Hematopoietic multipotent progenitor cell (in vitro differentiated cells): Measurements from ENCODE around the gene KIAA1755. TPM values are rescaled to one million over a fixed set of nuclear protein-coding genes. Genes with fewer than 3 reads are reported as not detected.

ENCODE experiments used
- DNase-seq, 3 donors: peaks; one replicate each; pipeline ENCODE4 v3.0.0-alpha.2; 2011 to 2015; ENCODE audit warnings: low read depth in 2 of 3, low spot score in 2 of 3
- total RNA-seq: library from RNA; depleted of rRNA; stranded (reverse); fragments of >200 nt; gene quantifications from one replicate; pipeline ENCODE4 v1.2.3, GENCODE V29; 2012

The KIAA1755 gene
- total RNA-seq, 1 donor, result not detected

GRCh38 chr20:38245753-38246152 is 14.8 kb downstream of the KIAA1755 start:
- no peak for DNase-seq

DNA sequence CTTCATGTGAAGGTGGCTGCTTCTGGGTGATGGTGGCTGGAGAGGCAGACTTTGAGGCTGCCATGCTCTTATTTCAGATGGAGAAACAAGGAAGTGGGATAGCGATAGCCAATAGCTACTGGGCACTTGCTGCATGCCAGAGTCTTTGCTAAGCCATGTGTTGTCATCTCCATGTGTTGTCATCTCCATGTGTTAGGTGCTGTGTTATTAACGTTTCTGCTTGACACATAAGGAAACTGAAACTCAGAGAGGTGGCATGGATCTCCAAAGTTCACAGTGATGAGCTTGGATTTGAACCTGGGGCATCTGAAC is 16.9 kb downstream of the KIAA1755 start:
- DNase-seq, result no peak

DNA sequence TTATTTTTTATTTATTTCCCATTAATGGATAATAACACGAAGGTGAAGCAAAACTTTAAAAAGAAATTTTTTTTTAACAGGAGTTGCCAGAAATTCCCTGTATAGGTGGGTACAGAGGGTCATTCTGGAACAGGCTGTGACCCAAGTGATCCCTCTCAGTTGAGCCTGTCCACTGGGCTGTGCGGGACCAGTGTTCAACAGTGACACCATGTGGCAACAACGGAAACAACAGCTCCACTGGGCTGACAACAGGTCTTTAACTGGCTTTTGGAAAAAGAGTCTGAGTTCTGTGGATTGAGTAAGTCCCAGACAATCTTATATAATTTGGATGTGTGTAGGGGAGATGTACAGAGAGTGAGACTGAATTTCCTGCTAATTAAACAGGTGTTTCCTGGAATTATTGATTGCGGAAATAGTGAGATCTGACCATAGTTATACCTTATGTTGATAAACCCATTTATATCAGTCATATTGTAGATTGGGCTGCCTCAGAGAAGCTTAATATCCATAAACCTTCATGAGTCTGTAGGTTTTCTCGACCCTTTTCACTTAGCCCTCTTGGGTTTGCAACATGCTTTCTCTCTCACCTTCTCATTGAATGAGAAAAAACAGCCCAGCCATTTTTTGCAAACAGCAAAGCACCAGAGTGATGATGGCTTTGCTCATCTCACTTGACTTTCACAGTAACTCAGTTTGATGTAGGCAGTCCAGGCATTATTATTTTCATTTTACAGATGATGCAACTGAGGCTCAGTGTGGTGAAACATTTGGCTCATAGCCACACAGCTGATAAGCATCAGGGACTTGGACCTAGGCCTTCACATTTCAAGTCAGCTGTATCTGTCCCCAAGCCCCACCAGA is 17.5 kb downstream of the KIAA1755 start:
- peak in 1 of 3 donors; percentile 27 for DNase-seq

DNA sequence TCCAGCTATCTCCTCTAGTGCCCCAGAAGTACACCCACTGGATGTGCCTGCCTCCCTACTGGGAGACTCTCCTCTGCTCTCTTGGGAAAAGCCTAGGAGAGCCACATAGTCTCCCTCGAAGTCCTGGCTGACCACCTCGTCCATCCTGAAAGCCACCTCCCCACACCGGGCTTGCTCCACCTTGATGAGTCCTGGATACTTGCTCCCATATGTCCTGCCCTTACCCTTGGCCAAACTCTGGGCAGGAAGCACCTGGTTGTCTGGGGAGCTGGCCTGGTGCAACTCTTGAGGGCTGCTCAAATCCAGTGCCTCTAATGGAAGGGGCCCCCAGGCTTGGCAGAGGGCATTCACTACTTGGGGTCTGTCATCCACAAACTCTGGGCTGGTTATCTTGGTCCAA is 19.3 kb downstream of the KIAA1755 start:
- DNase-seq, result no peak

- no peak for DNase-seq
Observed at GRCh38 chr20:38239441-38239840, 21.1 kb downstream of the KIAA1755 start.

- DNase-seq, result no peak
Observed at GRCh38 chr20:38238829-38239228, 21.7 kb downstream of the KIAA1755 start.

DNA sequence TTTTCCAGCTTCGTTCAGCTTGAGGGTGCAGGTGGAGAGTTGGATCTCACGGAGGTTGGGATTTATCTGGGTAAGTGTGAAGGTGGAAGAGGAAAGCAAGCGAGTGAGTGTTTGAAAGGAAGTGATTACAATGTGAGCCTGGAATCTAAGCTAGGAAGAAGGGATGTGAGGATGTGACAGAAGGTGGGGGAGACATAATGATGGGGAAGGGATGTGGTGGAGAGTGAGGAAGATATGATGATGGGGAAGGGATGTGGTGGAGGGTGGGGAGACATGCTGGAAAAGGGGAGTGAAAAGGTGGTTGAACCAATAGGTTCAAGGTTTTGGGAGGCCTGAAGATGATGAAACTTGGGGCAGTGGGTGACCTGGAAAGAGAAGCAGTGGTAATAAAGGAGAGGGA is 23.2 kb downstream of the KIAA1755 start:
- DNase-seq, result no peak

- no peak for DNase-seq
Observed at GRCh38 chr20:38231531-38232121, 28.9 kb downstream of the KIAA1755 start.

- no peak for DNase-seq
Observed at GRCh38 chr20:38230957-38231526, 29.5 kb downstream of the KIAA1755 start.

DNA sequence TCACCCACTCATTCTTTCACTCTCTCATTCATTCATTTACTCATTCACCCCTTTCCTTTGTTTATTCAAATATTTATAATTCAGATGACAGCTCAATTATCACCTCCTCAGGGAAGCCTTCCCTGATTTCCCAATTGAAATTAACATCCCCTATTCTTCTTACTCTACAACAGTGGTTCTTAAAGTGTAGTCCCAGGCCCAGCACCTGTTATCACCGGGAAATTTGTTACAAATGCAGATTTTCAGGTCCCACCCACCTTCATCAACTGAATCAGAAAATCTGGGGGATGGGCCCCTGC is 30.3 kb downstream of the KIAA1755 start:
- DNase-seq, result no peak

DNA sequence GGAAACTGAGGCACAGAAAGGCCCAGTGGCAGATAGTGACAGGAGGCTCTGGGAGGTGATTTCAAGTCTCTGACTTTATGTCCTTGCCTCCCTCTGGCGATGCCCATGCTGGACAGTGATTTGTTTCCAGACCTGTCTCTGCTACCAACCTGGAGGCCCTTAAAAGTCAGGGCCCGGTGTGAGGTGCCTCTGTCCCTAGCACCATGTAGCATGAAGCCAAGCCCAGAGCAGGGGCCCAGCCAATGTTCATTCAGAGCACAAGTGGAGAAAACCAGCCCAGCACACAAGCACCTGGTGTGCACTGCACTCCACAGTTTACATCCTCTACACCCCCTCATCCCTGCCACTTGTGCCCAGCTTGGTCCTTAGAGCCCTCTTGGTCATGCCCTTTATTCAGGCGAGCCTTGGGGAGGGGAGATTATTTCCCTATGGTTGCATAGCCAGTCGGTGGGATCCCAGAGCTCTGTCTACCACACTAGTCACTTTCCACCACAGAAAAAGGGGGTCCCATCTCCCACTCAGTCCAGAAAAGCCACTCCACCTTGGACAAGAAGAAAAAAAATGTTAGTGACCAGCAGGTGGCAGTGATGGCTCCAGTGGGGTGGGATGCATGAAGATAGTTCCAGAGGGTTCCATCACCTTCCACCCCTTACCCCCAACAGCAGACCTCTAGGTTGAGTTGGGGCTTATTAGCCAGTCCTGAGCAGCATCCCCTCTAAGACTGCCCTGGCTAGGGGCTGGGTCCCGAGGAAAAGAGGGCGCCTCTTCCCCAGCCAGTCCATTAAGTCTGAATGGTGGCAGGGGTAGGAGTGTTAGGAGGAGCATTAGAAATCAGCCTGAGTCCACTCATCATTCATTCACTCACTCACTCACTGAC is 30.9 kb downstream of the KIAA1755 start:
- DNase-seq, result peak in 2 of 3 donors; percentile 35 to 66

DNA sequence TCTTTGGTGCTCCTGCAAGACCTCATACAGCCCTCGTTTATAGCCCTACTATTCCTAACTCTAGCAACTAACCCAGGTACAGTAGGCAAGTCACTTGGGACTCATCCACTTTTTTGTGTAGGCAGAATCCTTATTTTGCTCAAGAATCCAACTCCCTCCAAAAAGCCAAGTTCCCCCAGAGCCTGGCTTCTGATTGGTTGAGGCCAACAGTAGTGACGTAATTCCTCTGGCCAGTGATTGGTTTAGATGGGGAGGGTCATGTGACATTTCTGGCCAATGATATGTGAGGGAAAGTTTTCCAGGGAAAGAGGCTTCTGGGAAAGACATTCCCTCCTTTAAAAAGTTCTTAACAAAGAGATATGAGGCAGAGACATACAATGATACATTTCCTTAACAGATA is 32.1 kb downstream of the KIAA1755 start:
- no peak for DNase-seq

DNA sequence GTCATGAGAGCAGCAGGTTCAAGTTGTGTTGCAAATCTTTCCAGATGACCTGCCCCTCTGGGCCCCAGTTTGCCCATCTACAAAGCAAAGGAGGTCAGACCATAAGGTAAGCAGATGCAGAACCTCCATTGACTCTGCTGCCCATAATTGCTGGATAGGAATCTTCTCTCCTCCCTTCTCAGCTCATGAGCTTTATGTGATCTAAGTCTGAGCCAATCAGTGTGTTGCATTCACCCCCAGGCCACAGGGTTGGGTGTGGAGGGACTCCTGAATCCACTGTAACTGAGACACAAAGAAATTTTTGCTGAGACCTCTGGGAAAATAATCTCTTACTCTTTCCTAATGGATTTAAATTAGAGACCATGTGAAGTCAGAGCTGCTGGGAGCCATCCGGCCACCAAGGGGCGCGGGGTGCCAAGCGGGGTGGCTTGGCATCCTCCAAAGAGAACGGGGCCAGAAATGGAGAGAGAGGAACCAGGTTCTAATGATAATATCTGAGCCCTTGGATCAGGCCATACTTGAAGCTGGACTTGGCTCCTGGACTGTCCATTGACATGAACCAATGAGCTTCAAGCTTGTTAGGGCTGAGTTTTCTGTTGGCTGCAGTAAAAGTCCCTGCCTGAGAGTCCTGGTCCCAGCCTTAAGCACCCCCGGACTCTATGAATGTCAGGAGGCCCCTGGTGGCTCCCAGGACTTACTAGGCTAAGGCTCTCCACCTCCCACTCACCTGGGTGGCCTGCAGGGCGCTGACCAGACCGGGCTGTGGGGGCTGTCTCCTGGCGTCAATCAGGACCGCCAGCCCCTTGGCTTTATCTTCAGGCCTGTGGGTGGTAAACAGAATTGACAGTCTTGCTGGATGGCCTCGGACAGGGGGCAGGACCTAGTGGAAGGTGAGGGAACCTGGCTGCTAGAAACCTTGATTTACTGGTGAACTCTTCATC is 32.8 kb downstream of the KIAA1755 start:
- no peak for DNase-seq

- DNase-seq, result no peak
Observed at GRCh38 chr20:38226553-38226952, 34.0 kb downstream of the KIAA1755 start.

DNA sequence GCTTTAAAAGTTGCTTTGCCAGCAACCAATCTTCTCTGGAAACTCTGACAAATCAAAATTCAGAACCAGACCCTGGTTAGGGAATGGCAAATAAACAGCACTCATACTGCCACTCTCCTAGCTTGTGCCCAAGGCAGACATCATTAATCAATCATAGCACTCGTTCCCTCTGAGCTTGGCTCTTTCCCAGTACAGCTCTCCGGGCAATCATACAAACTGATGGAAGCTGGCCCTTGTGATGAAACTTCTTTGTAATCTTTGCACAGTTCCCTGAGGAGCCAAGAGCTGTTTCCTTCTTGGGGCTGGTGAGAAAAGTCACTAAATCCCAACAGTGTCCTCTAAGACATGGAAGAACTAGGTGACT is 34.7 kb downstream of the KIAA1755 start:
- DNase-seq, result no peak

DNA sequence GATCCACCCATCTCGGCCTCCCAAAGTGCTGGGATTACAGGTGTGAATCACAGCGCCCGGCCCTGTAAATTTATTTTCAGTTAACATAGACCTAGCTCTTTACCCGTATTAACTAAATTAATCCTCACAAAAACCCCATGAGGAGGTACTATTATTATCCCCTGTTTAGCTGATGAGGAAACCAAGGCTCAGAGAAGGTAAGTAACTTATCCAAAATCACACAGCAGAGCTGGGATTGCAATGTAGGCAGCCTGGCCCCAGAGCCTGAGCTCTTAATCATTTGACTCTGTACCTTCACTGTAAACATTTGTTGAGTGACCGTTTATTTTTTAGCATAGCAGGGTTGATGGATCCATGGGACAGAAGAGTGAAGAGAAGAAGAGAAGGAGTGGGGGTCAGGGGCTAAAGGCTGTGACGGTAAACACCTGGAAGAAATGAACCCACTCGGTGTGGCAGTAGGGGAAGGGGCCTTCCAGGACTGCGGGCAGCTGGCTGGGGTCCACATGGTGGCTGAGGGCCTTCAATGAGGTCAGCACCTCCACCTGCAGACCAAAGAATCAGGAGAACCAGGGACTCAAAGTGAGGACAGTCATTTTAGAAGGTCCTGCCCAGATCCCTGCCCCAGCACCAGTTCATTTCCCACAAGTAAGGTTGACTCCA is 35.2 kb downstream of the KIAA1755 start:
- no peak for DNase-seq

- no peak for DNase-seq
Observed at GRCh38 chr20:38224531-38224930, 36.0 kb downstream of the KIAA1755 start.

DNA sequence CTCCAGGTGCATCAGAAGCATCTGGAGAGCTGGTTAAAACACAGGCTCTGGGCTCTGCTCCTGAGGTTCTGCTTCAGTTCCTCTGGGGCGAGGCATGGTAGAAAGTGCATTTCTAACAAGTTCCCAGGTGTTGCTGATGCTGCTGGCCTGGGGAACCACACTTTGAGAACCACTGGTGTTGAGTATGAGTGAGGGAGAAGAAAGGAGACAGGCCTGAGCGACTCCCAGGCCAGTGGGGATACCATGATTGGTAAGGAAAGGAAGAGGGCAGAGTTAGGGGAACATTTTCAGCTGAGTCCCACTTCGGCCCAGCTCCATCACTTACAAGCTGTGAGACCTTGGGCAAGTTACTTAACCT is 36.8 kb downstream of the KIAA1755 start:
- DNase-seq, result no peak

DNA sequence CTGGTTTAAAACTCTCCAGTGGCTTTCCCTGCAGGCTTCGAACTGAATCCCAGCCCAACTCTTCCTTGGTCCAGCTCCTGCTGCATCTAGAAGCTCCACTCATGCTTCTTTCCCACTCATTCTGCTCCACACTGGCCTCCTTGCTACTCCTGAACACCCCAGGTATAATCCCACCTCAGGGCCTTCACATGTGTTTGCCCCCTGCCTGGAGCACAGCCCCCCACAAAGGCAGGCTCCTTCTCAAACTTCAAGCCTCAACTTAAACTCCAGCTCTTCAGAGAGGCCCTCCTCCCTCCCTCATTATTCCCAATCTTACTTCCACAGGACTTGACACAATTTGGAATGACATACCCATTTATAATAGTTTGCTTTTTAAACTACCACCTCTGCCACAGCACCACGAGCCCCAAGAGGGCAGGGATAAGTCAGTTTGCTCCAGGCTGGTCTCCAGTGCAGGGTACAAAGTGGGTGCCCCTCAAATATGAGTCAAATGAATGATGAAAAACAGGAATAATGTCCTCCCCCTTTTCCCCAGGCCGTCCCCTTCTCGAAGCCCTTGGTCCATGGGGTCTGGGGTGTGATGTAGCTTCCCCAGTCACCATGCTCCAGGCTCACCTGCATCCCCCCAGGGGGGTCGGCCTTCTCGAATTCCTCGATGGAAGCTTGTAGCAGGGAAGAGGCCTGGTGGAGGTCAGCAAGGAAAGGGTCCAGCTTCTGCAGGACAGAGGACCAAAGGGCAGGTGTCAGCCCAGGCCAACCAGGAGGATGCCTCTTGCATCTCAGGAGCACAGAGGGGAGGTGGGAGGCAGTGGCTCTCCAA is 37.4 kb downstream of the KIAA1755 start:
- DNase-seq, result no peak
